ENCODE data around the gene MKKS. TPM values are rescaled to one million over a fixed set of nuclear protein-coding genes. Genes with fewer than 3 reads are reported as not detected.

The MKKS gene
- total RNA-seq, 1 experiment from 2014 or later: 10.6 TPM

DNA sequence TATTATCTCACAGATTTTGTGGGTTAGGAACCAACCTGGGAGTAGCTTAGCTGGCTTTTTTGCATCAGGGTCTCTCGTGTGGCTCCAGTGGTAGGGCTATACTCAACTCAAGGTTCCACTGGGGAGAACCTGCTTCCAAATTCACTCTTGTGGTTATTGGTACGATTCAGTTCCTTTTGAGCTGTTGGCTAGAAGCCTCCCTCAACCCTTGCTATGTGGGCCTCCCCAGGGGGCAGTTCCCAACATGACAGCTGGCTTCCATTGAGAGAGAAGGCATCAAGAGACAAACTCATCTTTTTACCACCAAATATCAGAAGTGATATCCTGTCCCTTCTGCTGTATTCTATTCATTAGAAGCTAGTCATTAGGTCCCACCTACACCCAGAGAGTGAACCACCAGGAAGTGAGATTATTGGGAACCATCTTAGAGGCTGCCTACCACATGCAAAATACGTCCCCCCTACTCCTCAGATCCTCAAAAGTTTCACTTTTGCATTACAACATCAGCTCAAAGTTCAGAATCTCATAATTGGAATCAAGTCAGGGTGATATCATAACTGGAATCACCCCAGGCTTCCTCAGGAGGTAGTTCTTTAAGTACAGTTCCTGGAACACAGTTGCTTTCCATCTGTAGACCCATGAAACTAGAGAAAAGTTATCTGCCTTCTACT is 30.9 kb downstream of the MKKS start:
- Mint-ChIP-seq H3K27me3 (ENCODE audit: low read depth) (no peaks in the 10 kb centered on the region), H3K4me1 (no peaks in the 10 kb centered on the region), H3K4me3 (no peak overlapping the region), H3K9me3 (no peaks in the 10 kb centered on the region), H3K27ac (no peak overlapping the region), H3K36me3 (ENCODE audit: insufficient read depth in 1 of 3, low read depth in 3 of 3) (no peaks in the 10 kb centered on the region)
- Histone ChIP-seq H3K79me1 (ENCODE audit: insufficient read depth, low read depth, low read length, poor library complexity, severe bottlenecking) (no peaks in the 10 kb centered on the region), H4K20me1 (ENCODE audit: control insufficient read depth, insufficient read depth, insufficient read length) (no peaks in the 10 kb centered on the region), H3K9ac (ENCODE audit: extremely low read depth, insufficient read length, low read length) (no peak overlapping the region), H4K5ac (ENCODE audit: insufficient read length, low read depth, low read length) (no peak overlapping the region), H3K56ac (ENCODE audit: insufficient read length, low read depth, low read length) (no peak overlapping the region), H3K18ac (ENCODE audit: insufficient read length, low read depth, low read length) (no peak overlapping the region), H4K8ac (replicated peaks; ENCODE audit: insufficient read length, low read depth, low read length) (no peak overlapping the region), H3K23me2 (ENCODE audit: insufficient read length, low read depth, low read length, poor library complexity, severe bottlenecking) (peaks cover 2% of the 10 kb centered on the region), H2BK120ac (ENCODE audit: low read depth, low read length, poor library complexity, severe bottlenecking) (no peak overlapping the region), H3K4me1 (ENCODE audit: insufficient read depth, low read length) (no peaks in the 10 kb centered on the region), H3K27ac (ENCODE audit: insufficient read length, low read depth, low read length) (no peak overlapping the region), H3K23ac (ENCODE audit: insufficient read length, low read depth, low read length) (no peak overlapping the region), H3K27me3 (ENCODE audit: insufficient read depth, low read length) (no peaks in the 10 kb centered on the region), H2BK15ac (ENCODE audit: low read depth, low read length) (no peak overlapping the region), H4K91ac (ENCODE audit: insufficient read length, low read depth, low read length) (no peak overlapping the region), H2AFZ (ENCODE audit: low read length) (no peak overlapping the region), H2BK20ac (ENCODE audit: low read depth, low read length, poor library complexity, severe bottlenecking) (no peak overlapping the region), H3K4ac (ENCODE audit: low read depth, low read length) (no peak overlapping the region), H3K14ac (ENCODE audit: insufficient read depth, low read length) (no peak overlapping the region), H3K9me3 (ENCODE audit: control insufficient read depth, low read depth, low read length) (no peaks in the 10 kb centered on the region), H2AK5ac (ENCODE audit: insufficient read length, low read length) (no peak overlapping the region), H2BK5ac (ENCODE audit: insufficient read length, low read length) (no peak overlapping the region), H3K79me2 (ENCODE audit: insufficient read depth, low read length) (no peaks in the 10 kb centered on the region), H3K4me2 (ENCODE audit: insufficient read depth, insufficient read length, low read length) (no peak overlapping the region), H3T11ph (ENCODE audit: low read length) (no peak overlapping the region), H2BK12ac (ENCODE audit: insufficient read length, low read depth, low read length) (no peak overlapping the region)
- no peak for DNase-seq
- TF ChIP-seq, protein P1, sequence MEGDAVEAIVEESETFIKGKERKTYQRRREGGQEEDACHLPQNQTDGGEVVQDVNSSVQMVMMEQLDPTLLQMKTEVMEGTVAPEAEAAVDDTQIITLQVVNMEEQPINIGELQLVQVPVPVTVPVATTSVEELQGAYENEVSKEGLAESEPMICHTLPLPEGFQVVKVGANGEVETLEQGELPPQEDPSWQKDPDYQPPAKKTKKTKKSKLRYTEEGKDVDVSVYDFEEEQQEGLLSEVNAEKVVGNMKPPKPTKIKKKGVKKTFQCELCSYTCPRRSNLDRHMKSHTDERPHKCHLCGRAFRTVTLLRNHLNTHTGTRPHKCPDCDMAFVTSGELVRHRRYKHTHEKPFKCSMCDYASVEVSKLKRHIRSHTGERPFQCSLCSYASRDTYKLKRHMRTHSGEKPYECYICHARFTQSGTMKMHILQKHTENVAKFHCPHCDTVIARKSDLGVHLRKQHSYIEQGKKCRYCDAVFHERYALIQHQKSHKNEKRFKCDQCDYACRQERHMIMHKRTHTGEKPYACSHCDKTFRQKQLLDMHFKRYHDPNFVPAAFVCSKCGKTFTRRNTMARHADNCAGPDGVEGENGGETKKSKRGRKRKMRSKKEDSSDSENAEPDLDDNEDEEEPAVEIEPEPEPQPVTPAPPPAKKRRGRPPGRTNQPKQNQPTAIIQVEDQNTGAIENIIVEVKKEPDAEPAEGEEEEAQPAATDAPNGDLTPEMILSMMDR (conservative IDR thresholded peaks at IDR 0.05): no peak
- no CpG with 5 or more reads among the region's 3 CpGs for WGBS (ENCODE audit: extremely low coverage, insufficient read length, low lambda C conversion rate)
